ENCODE measurements around the gene TTC28. TPM values are rescaled to one million over a fixed set of nuclear protein-coding genes. Genes with fewer than 3 reads are reported as not detected.

Gene TTC28
- total RNA-seq, 1 donor from 2014 or later, result 23.2 TPM

GRCh38 chr22:28599693-28600092, 79.9 kb downstream of the TTC28 start:
- H3K4me3 ChIP-seq (ENCODE audit: insufficient read depth, low read depth, low read length), result no peak overlapping the region
- H2AFZ ChIP-seq (ENCODE audit: low read depth, low read length), result no peak overlapping the region
- no peaks in the 10 kb centered on the region for H3K4me1 ChIP-seq (ENCODE audit: insufficient read depth, low read length)
- H3K79me2 ChIP-seq (ENCODE audit: insufficient read depth, low read length), result no peaks in the 10 kb centered on the region
- H3K9me3 ChIP-seq (ENCODE audit: insufficient read depth, low read depth, low read length), result no peaks in the 10 kb centered on the region
- H3K27me3 ChIP-seq (ENCODE audit: insufficient read depth, low read length), result no peaks in the 10 kb centered on the region
- no peak for TF ChIP-seq EZH2 (IDR thresholded peaks at IDR 0.05; ENCODE audit: insufficient read depth, low read length)
- TF ChIP-seq, protein P1, sequence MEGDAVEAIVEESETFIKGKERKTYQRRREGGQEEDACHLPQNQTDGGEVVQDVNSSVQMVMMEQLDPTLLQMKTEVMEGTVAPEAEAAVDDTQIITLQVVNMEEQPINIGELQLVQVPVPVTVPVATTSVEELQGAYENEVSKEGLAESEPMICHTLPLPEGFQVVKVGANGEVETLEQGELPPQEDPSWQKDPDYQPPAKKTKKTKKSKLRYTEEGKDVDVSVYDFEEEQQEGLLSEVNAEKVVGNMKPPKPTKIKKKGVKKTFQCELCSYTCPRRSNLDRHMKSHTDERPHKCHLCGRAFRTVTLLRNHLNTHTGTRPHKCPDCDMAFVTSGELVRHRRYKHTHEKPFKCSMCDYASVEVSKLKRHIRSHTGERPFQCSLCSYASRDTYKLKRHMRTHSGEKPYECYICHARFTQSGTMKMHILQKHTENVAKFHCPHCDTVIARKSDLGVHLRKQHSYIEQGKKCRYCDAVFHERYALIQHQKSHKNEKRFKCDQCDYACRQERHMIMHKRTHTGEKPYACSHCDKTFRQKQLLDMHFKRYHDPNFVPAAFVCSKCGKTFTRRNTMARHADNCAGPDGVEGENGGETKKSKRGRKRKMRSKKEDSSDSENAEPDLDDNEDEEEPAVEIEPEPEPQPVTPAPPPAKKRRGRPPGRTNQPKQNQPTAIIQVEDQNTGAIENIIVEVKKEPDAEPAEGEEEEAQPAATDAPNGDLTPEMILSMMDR (IDR thresholded peaks at IDR 0.05; ENCODE audit: insufficient read depth, low read depth, low read length), result no peak
- FAIRE-seq (no peak), DNase-seq (ENCODE audit: low read depth) (no peak)
- Mint-ChIP-seq H3K36me3 (ENCODE audit: low read depth, unreplicated experiment) (no peaks in the 10 kb centered on the region), H3K4me1 (ENCODE audit: low read depth, unreplicated experiment) (no peaks in the 10 kb centered on the region), H3K27me3 (ENCODE audit: low read depth, unreplicated experiment) (no peaks in the 10 kb centered on the region), H3K27ac (ENCODE audit: unreplicated experiment) (no peak overlapping the region), H3K4me3 (ENCODE audit: unreplicated experiment) (no peak overlapping the region), H3K9me3 (ENCODE audit: unreplicated experiment) (no peaks in the 10 kb centered on the region)
- no peak overlapping the region for H3K9ac ChIP-seq (ENCODE audit: low read length)
- no peak overlapping the region for H3K4me2 ChIP-seq (ENCODE audit: low read length)
- no peaks in the 10 kb centered on the region for H4K20me1 ChIP-seq (ENCODE audit: insufficient read depth, low read length)
- no peaks in the 10 kb centered on the region for H3K36me3 ChIP-seq (ENCODE audit: insufficient read depth, low read length)
- H3K27ac ChIP-seq (ENCODE audit: low read depth, low read length), result no peak overlapping the region

DNA sequence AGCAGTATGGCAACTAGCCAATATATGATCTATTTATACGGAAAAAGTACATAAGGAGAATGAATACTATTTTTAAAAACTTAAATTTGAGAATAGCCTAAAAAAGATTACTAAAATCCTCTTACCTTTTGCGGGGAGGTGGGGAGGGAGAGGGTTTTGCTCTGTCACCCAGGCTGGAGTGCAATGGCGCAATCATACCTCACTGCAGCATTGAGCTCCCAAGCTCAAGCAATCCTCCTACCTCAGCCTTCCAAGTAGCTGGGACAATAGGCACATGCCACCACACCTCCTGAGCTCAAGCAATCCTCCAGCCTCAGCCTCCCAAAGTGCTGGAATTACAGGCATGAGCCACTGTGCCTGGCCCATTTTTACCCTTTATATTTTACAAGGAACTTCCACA, 82.0 kb downstream of the TTC28 start:
- H3K27ac ChIP-seq (ENCODE audit: low read depth, low read length), result no peak overlapping the region
- no peak overlapping the region for H2AFZ ChIP-seq (ENCODE audit: low read depth, low read length)
- no peaks in the 10 kb centered on the region for H3K9me3 ChIP-seq (ENCODE audit: insufficient read depth, low read depth, low read length)
- H3K9ac ChIP-seq (ENCODE audit: low read length), result no peak overlapping the region
- H3K27me3 ChIP-seq (ENCODE audit: insufficient read depth, low read length), result no peaks in the 10 kb centered on the region
- H3K4me2 ChIP-seq (ENCODE audit: low read length), result no peak overlapping the region
- Mint-ChIP-seq H3K27ac (ENCODE audit: unreplicated experiment) (no peak overlapping the region), H3K36me3 (ENCODE audit: low read depth, unreplicated experiment) (no peaks in the 10 kb centered on the region), H3K4me1 (ENCODE audit: low read depth, unreplicated experiment) (no peaks in the 10 kb centered on the region), H3K4me3 (ENCODE audit: unreplicated experiment) (no peak overlapping the region), H3K27me3 (ENCODE audit: low read depth, unreplicated experiment) (no peaks in the 10 kb centered on the region), H3K9me3 (ENCODE audit: unreplicated experiment) (no peaks in the 10 kb centered on the region)
- no peak overlapping the region for H3K4me3 ChIP-seq (ENCODE audit: insufficient read depth, low read depth, low read length)
- no peaks in the 10 kb centered on the region for H3K79me2 ChIP-seq (ENCODE audit: insufficient read depth, low read length)
- no peaks in the 10 kb centered on the region for H3K4me1 ChIP-seq (ENCODE audit: insufficient read depth, low read length)
- FAIRE-seq (no peak), DNase-seq (ENCODE audit: low read depth) (no peak)
- no peaks in the 10 kb centered on the region for H4K20me1 ChIP-seq (ENCODE audit: insufficient read depth, low read length)
- TF ChIP-seq, protein P1 (IDR thresholded peaks at IDR 0.05; ENCODE audit: insufficient read depth, low read depth, low read length), result no peak
- TF ChIP-seq EZH2 (IDR thresholded peaks at IDR 0.05; ENCODE audit: insufficient read depth, low read length), result no peak
- H3K36me3 ChIP-seq (ENCODE audit: insufficient read depth, low read length), result no peaks in the 10 kb centered on the region

GRCh38 chr22:28594797-28595462, 84.7 kb downstream of the TTC28 start:
- no peak for TF ChIP-seq EZH2 (IDR thresholded peaks at IDR 0.05; ENCODE audit: insufficient read depth, low read length)
- TF ChIP-seq, protein P1 (IDR thresholded peaks at IDR 0.05; ENCODE audit: insufficient read depth, low read depth, low read length), result peak; percentile 70
- Mint-ChIP-seq H3K27ac (ENCODE audit: unreplicated experiment) (no peak overlapping the region), H3K9me3 (ENCODE audit: unreplicated experiment) (no peaks in the 10 kb centered on the region), H3K4me1 (ENCODE audit: low read depth, unreplicated experiment) (no peaks in the 10 kb centered on the region), H3K4me3 (ENCODE audit: unreplicated experiment) (no peak overlapping the region), H3K36me3 (ENCODE audit: low read depth, unreplicated experiment) (peaks cover 1% of the 10 kb centered on the region), H3K27me3 (ENCODE audit: low read depth, unreplicated experiment) (no peaks in the 10 kb centered on the region)
- Histone ChIP-seq H2AFZ (ENCODE audit: low read depth, low read length) (no peak overlapping the region), H3K4me1 (ENCODE audit: insufficient read depth, low read length) (no peaks in the 10 kb centered on the region), H3K27me3 (ENCODE audit: insufficient read depth, low read length) (no peaks in the 10 kb centered on the region), H3K9ac (ENCODE audit: low read length) (no peak overlapping the region), H3K9me3 (ENCODE audit: insufficient read depth, low read depth, low read length) (no peaks in the 10 kb centered on the region), H3K79me2 (ENCODE audit: insufficient read depth, low read length) (no peaks in the 10 kb centered on the region), H3K4me3 (ENCODE audit: insufficient read depth, low read depth, low read length) (no peak overlapping the region), H4K20me1 (ENCODE audit: insufficient read depth, low read length) (no peaks in the 10 kb centered on the region), H3K27ac (ENCODE audit: low read depth, low read length) (peak overlapping the region; percentile 10), H3K36me3 (ENCODE audit: insufficient read depth, low read length) (no peaks in the 10 kb centered on the region), H3K4me2 (ENCODE audit: low read length) (no peak overlapping the region)
- peak; percentile 50 for FAIRE-seq
- DNase-seq (ENCODE audit: low read depth), result peak; percentile 48
